Gastrocnemius medialis (tissue), 4 donors: Measurements from ENCODE around the gene ZNF365.

Experiments
- POLR2A ChIP-seq, 2 donors: fragments of 450-650 bp; IDR thresholded peaks; one replicate each; pipeline ENCODE4 v1.6.1; 2017; ENCODE audit warnings: antibody characterized with exemption in 2 of 2, mild to moderate bottlenecking in 2 of 2, moderate library complexity in 2 of 2
- TF ChIP-seq, protein P1 (sequence below), 5 experiments: fragments of 450-650 bp in 3 of 5; fragments of 200-600 bp in 2 of 5; sonication (generic) in 2 of 5; IDR thresholded peaks in 4 of 5; conservative IDR thresholded peaks in 1 of 5; 1 replicate in 4 of 5; 2 replicates in 1 of 5; pipeline ENCODE4 v1.5.1; 2016 to 2019; ENCODE audit warnings: antibody characterized with exemption in 5 of 5, mild to moderate bottlenecking in 3 of 5, moderate library complexity in 3 of 5

DNA sequence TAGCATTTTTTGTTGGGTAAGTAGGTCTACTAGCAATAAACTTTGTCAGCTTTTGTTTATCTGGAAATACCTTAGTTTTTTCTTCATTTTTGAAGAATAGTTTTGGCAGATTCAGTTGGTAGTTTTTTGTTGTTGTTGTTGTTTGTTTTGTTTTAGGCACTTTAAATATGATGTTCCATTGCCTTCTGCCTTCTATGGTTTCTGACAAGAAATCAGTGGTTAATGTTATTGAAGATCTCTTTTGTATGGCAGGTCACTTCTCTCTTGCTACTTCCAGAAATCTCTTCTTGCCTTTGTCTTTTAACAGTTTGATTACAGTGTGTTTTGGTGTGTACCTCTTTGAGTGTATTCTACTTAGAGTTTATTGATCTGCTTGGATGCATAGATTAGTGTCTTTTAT lies 41.8 kb upstream of the ZNF365 start:
- TF ChIP-seq, protein P1, sequence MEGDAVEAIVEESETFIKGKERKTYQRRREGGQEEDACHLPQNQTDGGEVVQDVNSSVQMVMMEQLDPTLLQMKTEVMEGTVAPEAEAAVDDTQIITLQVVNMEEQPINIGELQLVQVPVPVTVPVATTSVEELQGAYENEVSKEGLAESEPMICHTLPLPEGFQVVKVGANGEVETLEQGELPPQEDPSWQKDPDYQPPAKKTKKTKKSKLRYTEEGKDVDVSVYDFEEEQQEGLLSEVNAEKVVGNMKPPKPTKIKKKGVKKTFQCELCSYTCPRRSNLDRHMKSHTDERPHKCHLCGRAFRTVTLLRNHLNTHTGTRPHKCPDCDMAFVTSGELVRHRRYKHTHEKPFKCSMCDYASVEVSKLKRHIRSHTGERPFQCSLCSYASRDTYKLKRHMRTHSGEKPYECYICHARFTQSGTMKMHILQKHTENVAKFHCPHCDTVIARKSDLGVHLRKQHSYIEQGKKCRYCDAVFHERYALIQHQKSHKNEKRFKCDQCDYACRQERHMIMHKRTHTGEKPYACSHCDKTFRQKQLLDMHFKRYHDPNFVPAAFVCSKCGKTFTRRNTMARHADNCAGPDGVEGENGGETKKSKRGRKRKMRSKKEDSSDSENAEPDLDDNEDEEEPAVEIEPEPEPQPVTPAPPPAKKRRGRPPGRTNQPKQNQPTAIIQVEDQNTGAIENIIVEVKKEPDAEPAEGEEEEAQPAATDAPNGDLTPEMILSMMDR (IDR thresholded peaks at IDR 0.05 in 4 of 5, conservative IDR thresholded peaks at IDR 0.05 in 1 of 5), result no peak
- TF ChIP-seq POLR2A (IDR thresholded peaks at IDR 0.05), result no peak
